ENCODE data around the gene HOXA11. TPM values are rescaled to one million over a fixed set of nuclear protein-coding genes. Genes with fewer than 3 reads are reported as not detected.

HOXA11 gene
- total RNA-seq, 4 donors from 2014 or later, result not detected

DNA sequence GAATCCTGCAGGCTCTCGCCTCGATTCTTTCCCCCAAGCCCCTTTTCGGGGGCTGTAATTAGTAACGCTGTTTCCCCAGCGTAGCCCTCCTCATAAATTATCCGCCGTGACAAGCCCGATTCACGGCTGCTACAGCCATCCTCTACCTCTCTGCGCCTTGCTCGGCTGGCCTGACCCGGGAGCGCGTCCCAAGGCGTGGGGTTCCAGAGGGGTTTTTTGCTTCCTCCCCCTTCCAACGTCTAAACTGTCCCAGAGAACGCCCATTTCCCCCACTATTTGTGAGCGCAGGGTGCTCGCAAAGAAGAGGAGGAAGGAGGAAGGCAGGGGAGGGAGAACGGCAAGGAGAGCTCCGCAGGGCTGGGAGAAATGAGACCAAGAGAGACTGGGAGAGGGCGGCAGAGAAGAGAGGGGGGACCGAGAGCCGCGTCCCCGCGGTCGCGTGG, 42.4 kb downstream of the HOXA11 start:
- no peaks in the 10 kb centered on the region for H3K36me3 ChIP-seq
- intact Hi-C loops (cut with DNase I), result no loop called here
- no peak for TF ChIP-seq POLR2A (IDR thresholded peaks at IDR 0.05)
- TF ChIP-seq, protein P1, sequence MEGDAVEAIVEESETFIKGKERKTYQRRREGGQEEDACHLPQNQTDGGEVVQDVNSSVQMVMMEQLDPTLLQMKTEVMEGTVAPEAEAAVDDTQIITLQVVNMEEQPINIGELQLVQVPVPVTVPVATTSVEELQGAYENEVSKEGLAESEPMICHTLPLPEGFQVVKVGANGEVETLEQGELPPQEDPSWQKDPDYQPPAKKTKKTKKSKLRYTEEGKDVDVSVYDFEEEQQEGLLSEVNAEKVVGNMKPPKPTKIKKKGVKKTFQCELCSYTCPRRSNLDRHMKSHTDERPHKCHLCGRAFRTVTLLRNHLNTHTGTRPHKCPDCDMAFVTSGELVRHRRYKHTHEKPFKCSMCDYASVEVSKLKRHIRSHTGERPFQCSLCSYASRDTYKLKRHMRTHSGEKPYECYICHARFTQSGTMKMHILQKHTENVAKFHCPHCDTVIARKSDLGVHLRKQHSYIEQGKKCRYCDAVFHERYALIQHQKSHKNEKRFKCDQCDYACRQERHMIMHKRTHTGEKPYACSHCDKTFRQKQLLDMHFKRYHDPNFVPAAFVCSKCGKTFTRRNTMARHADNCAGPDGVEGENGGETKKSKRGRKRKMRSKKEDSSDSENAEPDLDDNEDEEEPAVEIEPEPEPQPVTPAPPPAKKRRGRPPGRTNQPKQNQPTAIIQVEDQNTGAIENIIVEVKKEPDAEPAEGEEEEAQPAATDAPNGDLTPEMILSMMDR (IDR thresholded peaks at IDR 0.05), result no peak
- H3K27me3 ChIP-seq, result peaks cover 81% of the 10 kb centered on the region
- H3K27ac ChIP-seq, result peak overlapping the region in 1 of 3 donors; percentile 55
- H3K4me3 ChIP-seq (replicated peaks in 1 of 3), result peak overlapping the region in 1 of 3 donors; percentile 14
- WGBS, 2 donors, result 3 to 15% methylated on average over 29 of the region's 29 CpGs
- no peak for DNase-seq
- H3K9me3 ChIP-seq, result no peaks in the 10 kb centered on the region
- H3K4me1 ChIP-seq, result peaks cover 11 to 17% of the 10 kb centered on the region in 2 donors

DNA sequence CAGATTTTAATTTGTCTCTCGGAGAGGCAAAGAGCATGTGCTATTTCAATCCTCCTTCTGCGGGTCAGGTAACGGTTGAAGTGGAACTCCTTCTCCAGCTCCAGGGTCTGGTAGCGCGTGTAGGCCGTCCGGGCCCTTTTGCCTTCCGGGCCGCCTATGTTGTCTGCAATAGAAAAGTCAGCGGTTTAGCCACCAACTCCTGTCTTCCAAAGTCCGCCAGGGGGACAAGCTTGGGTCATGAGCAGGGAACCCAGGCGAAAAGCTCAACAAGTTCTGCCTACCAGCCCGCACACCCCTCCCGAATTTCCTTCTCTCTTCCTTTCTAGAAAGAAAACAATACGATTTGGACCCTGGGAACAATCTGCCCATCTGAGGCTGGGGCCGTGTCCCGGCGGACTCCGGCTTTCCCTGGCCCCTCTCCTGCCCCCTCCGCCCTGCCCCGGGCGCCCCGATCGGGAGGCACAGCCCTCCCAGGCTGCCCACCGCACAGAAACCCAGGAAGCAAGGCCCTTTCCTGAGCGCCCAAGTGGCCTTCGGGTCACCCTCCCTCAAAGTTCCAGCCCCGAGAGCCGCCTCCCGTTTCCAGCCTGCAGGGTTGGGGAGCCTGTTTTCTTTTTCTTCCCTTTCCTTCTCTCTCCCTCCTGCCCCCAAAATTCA, 43.0 kb downstream of the HOXA11 start:
- WGBS, 2 donors, result 20 to 24% methylated on average over 27 to 30 of the region's 30 CpGs
- peak overlapping the region in 1 of 3 donors; percentile 55 for H3K27ac ChIP-seq

DNA sequence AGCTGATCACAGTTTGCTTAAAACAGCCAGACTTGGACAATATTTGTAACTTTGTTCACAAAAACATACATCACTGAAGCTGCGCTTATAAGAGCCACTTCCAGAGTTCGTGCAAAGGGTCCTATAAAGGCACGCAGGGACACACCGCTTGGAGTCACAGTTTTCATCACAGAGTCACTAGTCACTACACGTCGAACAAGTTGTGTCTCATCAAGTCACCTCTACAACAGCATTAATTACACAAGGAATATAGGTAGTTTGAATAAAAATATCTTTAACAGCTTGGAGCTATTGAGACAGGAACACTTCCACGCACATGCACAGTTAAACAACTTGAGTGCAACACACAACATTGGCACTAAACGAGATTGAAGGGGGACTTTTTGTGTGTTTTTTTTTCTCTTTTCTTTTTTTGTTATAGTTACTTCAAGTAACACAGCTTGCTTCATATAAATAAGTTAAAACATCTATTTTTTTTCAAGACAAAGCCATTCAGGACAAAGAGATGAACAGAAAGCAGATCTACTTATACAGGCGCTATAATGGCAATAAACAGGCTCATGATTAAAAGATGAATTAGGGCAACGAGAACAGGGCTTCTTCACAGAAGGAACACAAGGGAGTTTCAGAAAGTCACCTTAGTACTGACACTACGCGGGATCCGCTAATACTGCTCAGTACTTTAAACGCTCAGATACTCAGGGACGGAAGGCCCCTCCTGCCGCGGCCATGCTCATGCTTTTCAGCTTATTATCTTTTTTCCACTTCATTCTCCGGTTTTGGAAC, 43.7 kb downstream of the HOXA11 start:
- H3K4me3 ChIP-seq (replicated peaks in 1 of 3), result no peak overlapping the region
- no peak overlapping the region for H3K27ac ChIP-seq
- H3K36me3 ChIP-seq, result no peaks in the 10 kb centered on the region
- H3K27me3 ChIP-seq, result peaks cover 79% of the 10 kb centered on the region
- TF ChIP-seq, protein P1 (IDR thresholded peaks at IDR 0.05), result no peak
- WGBS, 2 donors, result 33 to 50% methylated on average over 18 of the region's 18 CpGs
- H3K4me1 ChIP-seq, result peaks cover 11 to 16% of the 10 kb centered on the region in 2 donors
- H3K9me3 ChIP-seq, result no peaks in the 10 kb centered on the region
- intact Hi-C loops (cut with DNase I), result no loop called here
- no peak for DNase-seq

More for the DNA sequence above, 43.0 kb downstream of the HOXA11 start:
- Histone ChIP-seq H3K36me3 (no peaks in the 10 kb centered on the region), H3K4me3 (replicated peaks in 1 of 3) (peak overlapping the region in 1 of 3 donors; percentile 14), H3K4me1 (peaks cover 11 to 16% of the 10 kb centered on the region in 2 donors), H3K9me3 (no peaks in the 10 kb centered on the region), H3K27me3 (peaks cover 78% of the 10 kb centered on the region)
- intact Hi-C loops (cut with DNase I), result no loop called here
- no peak for DNase-seq
- TF ChIP-seq, protein P1 (IDR thresholded peaks at IDR 0.05), result no peak
- no peak for TF ChIP-seq POLR2A (IDR thresholded peaks at IDR 0.05)

DNA sequence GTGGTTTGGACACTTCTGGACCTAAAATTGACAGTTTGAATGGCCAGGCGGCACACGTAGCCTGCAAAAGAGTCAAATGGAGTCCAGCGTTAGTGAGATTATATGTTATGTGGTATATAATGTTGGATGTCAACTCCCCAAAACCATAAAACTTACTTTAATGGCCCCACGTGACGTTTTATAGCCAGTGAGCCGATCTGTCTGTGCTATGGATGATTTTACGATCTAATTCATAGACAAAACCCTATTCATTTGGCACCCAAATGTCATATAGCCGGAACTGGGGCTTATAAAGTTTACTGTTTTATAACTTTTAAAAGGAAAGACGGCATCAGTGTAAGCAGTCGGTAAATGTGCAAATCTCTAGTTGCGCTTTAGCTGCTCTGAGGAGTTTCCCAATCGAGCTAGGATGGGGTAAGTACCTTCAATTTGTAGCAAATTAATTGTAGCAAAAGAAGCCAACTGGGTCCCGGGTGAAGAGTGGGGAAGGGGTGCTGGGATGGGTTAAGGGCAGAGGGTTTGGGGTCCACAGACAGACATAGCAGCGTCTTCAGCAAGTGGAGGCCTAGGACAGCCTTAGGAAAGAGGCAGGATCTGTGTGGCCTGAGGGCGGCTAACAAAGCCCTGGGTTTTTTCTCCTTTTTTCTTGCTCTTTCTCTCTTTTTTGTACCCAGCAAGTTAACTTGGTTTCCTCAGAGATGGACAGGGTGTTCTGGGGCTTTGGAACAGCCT, 44.7 kb downstream of the HOXA11 start:
- peaks cover 11 to 16% of the 10 kb centered on the region in 2 donors for H3K4me1 ChIP-seq
- no peaks in the 10 kb centered on the region for H3K36me3 ChIP-seq
- H3K9me3 ChIP-seq, result no peaks in the 10 kb centered on the region
- intact Hi-C loops (cut with DNase I), result no loop called here
- H3K27ac ChIP-seq, result no peak overlapping the region
- 33 to 50% methylated on average over 15 of the region's 15 CpGs for WGBS, 2 donors
- no peak overlapping the region for H3K4me3 ChIP-seq (replicated peaks in 1 of 3)
- TF ChIP-seq POLR2A (IDR thresholded peaks at IDR 0.05), result no peak
- TF ChIP-seq, protein P1 (IDR thresholded peaks at IDR 0.05), result no peak
- no peak for DNase-seq
- H3K27me3 ChIP-seq, result peaks cover 80% of the 10 kb centered on the region
